ENCODE measurements around the gene ITPR1. TPM values are rescaled to one million over a fixed set of nuclear protein-coding genes. Genes with fewer than 3 reads are reported as not detected.

Gene ITPR1
- total RNA-seq, 4 donors from 2014 or later = 58.8 to 67.2 (median 63.1) TPM

- TF ChIP-seq CTCF (IDR thresholded peaks at IDR 0.05; ENCODE audit: low read depth) = no peak
Observed at GRCh38 chr3:4778740-4779139, 285.6 kb downstream of the ITPR1 start.

- TF ChIP-seq CTCF (IDR thresholded peaks at IDR 0.05; ENCODE audit: low read depth) = no peak
Observed at GRCh38 chr3:4780545-4780957, 287.4 kb downstream of the ITPR1 start.

GRCh38 chr3:4782095-4782494 is 288.9 kb downstream of the ITPR1 start:
- TF ChIP-seq CTCF (IDR thresholded peaks at IDR 0.05; ENCODE audit: low read depth) = no peak

GRCh38 chr3:4785551-4785950 is 292.4 kb downstream of the ITPR1 start:
- no peak for TF ChIP-seq CTCF (IDR thresholded peaks at IDR 0.05; ENCODE audit: low read depth)

- no peak for TF ChIP-seq CTCF (IDR thresholded peaks at IDR 0.05; ENCODE audit: low read depth)
Observed at GRCh38 chr3:4786431-4786830, 293.3 kb downstream of the ITPR1 start.

GRCh38 chr3:4791358-4791757 is 298.2 kb downstream of the ITPR1 start:
- no peak for TF ChIP-seq CTCF (IDR thresholded peaks at IDR 0.05; ENCODE audit: low read depth)

- no peak for TF ChIP-seq CTCF (IDR thresholded peaks at IDR 0.05; ENCODE audit: low read depth)
Observed at GRCh38 chr3:4793311-4793710, 300.2 kb downstream of the ITPR1 start.

Measured in subcutaneous adipose tissue (tissue), 4 donors.